Forelimb muscle (tissue), 1 donor: Measurements from ENCODE around the gene TLE5. TPM values are rescaled to one million over a fixed set of nuclear protein-coding genes. Genes with fewer than 3 reads are reported as not detected.

Source experiments
- DNase-seq: peaks from one replicate; pipeline ENCODE4 v3.0.0-alpha.2; 2013; ENCODE audit warnings: low read depth
- polyA plus RNA-seq: library from polyadenylated mRNA; unstranded; fragments of 120-200 nt; gene quantifications from one replicate; pipeline ENCODE4 v1.2.1, GENCODE V29; 2013; ENCODE audit not compliant: insufficient read length

The TLE5 gene, protein sequence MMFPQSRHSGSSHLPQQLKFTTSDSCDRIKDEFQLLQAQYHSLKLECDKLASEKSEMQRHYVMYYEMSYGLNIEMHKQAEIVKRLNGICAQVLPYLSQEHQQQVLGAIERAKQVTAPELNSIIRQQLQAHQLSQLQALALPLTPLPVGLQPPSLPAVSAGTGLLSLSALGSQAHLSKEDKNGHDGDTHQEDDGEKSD
- 800 TPM for polyA plus RNA-seq

DNA sequence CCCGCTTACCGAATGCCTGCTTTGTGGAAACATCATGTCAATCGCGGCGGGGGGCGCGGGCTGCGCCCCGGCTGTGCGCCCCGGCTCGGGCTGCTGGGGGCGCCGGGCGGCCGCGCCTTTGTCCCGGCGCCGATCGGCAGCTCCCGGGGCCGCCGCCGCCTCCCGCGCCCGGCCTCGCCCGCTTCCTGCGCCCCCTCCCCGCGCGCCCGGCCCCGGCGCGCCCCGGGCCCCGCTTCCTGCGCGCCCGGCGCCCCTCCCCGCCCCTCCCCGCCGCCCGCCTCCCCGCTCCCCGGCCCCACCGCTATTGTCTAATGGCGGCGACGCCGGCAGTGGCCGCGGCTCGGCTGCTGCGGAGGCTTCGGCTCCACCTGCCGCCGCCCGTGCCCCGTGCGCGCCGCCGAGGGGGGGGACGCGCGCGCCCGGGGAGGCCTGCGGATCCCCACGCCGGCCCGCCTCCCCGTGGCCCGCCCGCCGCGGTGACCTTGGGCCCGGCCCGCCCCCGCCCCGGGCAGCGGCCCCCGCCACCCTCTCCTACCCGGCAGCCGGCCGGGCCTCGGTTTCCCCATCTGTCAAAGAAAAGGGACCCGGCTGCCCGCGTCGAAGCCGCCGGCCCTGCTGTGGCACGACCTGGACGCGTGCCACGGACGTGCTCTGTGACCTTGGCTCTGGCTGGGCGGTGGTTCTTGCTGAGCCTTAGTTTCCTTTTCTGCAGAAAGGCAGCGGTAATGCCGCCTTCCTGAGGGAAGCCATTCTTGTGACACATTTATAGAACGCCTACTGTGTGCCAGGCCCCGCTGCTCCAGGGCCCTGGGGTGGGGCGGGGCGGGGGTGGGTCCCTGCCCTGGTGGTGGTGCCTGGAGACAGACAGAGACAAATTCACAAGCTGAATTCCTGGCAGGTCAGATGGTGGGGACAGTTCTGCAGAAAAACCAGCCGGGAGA is at the start of gene TLE5:
TSS of gene TLE5 (minus strand) at position 331 of the 941 bp plus-strand sequence. CDS start at position 36, 295 bp downstream.
- DNase-seq, result no peak

DNA sequence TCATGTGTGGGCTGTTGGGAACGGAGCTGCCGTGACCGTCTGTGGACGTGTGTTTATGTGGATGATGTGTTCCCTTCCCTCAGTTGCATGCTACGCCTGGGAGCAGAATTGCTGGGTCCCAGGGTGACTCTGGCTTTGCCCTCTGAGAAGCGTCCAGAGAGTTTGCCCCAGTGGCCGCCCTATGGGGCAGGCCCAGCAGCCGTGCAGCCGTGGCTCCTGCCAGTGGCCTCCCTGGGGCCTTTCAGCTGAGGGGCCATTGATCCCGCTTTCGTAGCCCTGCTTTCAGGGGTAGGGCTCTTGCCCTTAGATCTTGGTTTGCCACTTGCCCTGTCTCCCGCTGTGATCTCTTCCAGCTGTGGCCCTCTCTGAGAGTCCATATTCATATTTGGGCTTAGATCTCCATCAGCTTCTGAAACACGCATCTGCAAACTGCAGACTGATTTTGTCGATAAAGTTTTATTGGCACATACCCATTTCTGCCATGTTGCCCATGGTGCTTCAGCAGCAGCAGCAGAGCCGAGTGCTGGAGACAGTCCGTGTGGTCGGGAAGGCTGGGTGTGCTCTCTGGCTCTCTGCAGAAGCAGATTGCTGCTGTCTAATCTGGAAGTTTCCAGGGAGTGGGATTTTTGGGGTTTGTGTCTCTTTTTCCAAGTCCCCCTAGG is 49.4 kb upstream of the TLE5 start:
- no peak for DNase-seq

DNA sequence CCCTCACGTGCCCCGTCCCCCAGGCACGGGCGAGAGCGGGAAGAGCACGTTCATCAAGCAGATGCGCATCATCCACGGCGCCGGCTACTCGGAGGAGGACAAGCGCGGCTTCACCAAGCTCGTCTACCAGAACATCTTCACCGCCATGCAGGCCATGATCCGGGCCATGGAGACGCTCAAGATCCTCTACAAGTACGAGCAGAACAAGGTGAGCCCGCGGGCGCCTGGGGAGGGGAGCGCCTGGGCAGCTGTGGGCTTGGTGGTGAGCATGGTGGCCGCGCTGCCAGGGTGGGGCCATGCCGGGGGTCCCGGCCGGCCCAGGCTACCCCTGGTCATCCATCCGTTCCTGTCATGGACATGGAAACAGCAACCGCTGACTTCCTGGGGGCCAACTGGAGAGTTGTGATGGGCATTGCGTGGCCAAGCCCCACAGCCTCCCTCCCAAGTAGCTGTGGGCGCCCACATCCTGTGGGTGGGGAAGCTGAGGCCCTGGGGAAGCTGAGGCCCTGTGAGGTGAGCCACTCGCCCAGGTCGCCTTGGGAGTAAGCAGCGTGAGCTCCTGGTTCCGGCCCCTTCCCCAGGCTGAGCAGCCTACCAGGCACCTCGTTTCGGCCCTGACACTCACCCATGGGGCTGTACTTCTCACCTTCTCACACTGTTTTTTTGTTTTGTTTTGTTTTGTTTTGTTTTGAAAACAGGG is 48.0 kb upstream of the TLE5 start:
- no peak for DNase-seq

DNA sequence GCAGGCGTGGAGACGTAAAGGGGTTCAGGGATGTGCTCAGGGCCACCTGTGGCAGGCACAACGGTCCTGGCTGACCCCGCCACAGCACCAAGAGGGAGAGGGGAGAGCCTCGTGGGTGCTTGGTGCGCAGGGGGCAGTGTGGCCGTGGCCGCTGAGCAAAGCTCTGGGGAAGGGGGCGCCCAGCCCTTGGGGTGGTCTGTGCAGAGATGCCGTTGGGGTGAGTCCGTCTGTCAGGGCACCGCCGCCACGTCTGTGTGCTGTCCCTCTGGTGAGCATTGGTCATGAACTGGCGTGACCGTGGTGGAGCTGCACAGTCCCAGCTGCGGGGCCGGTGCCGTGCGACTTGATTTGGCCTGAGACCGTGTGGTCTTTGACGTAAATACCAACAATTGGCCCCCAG is 47.2 kb upstream of the TLE5 start:
- no peak for DNase-seq

DNA sequence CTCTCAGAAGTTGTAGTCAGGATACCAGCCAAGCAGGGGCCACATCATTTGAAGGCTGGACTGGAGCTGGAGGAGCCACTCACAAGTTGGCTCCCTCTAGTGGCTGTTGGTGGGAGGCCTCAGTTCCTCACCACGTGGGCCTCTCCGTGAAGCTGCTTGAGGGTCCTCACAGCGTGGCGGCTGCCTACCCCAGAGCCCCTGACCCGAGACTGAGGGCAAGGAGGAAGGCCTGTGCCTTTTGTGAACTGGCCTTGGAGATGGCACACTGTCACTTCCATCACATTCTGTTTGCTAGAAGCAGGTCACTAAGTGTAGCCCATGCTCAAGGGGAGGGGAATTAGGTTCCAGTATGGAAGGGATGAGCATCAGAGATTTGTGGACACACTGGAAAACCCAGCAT is 46.5 kb upstream of the TLE5 start:
- DNase-seq, result no peak

DNA sequence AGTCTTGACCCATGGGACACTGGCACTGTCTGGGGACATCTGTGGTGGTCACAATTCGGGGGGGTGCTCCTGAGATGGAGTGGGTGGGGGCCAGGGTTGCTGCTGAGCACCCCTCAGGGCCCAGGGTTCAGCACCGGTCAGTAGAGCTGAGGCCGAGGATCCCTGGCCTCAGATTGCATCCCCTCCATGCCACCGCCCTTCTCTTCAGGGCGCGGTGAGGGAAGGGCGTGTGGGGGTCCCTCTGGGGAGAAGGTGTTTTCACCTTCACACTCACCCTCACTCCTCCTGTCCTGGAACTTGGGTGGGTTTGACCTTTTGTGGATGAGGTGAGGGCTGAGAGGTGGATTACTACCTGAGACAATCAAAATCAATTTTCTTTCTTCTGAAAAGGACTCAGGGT is 45.4 kb upstream of the TLE5 start:
- no peak for DNase-seq

DNA sequence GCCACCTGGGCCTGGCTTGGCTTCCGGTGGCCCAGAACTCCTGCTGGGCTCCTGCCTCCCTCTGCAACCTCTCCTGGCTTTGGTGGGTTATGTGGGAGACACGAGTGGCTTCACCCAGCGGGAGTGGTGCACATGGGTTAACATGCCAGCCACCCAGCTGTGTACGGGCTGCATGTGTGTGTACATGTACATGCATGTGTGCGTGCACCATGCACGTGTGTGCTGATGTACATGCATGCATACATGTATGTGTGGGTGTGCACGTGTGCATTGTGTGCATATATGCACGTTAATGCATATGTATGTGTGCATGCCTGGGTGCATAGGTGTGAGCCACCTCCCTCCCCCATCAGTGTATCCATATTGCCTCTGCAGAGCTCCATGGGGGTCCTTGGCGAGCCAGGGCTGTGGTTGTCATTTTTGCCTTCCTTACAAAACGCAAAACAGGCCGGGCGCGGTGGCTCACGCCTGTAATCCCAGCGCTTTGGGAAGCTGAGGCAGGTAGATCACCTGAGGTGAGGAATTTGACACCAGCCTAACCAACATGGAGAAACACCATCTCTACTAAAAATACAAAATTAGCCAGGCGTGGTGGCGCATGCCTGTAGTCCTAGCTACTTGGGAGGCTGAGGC is 44.3 kb upstream of the TLE5 start:
- DNase-seq, result no peak

DNA sequence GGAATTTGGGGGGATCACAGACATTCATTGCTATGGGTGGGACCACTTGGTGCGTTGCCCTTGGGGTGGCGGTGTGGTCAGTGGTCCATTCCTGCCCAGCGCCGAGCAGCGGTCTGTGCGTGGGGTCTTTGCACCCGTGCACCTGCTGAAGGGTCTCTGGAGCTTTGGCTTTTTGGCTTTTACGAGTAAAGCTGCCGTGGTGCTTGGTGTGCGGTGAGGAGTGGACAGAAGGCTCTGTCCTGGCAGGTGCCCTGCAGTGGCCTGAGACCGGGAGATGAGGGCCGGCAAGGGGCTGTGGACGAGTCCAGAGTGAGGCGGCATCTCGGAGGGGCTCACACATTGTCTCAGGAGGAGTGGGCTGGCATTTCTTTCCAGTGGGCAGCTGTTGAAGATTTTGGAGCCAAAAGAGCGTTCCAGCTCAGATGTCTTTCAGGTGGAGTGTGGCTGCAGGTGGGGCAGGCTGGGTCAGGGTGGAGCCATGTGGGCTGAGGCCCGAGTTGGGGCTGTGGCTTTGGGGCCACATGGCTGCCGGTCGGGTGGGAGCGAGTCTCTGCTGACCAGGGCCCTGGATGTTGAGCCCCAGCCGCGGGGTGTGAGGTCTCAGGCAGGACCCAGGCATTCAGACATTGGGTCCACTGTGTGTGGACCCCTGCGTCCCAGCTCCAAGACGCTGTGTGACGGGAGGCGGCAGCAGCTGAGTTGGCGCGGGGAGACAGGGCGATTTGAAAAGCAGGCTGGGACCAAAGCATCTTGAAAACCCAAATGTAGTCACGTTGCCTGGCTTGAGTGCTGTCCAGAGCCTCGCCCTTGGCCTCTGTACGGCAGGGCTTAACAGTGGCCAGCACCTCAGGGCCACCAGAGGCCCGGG is 43.6 kb upstream of the TLE5 start:
- no peak for DNase-seq

DNA sequence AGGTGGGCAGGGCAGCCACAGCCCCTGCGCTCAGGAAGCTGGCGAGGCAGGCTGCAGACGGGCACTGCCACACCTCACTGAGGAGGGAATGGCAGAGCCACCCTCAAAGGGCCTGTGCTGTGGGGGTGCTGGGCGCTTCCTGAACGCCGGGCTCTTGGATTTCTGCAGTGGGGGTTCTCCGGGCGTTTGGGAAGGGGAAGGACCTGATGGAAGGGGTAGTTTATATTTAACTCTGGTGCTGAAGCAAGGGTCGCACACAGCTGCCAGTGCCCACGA is 42.4 kb upstream of the TLE5 start:
- no peak for DNase-seq

DNA sequence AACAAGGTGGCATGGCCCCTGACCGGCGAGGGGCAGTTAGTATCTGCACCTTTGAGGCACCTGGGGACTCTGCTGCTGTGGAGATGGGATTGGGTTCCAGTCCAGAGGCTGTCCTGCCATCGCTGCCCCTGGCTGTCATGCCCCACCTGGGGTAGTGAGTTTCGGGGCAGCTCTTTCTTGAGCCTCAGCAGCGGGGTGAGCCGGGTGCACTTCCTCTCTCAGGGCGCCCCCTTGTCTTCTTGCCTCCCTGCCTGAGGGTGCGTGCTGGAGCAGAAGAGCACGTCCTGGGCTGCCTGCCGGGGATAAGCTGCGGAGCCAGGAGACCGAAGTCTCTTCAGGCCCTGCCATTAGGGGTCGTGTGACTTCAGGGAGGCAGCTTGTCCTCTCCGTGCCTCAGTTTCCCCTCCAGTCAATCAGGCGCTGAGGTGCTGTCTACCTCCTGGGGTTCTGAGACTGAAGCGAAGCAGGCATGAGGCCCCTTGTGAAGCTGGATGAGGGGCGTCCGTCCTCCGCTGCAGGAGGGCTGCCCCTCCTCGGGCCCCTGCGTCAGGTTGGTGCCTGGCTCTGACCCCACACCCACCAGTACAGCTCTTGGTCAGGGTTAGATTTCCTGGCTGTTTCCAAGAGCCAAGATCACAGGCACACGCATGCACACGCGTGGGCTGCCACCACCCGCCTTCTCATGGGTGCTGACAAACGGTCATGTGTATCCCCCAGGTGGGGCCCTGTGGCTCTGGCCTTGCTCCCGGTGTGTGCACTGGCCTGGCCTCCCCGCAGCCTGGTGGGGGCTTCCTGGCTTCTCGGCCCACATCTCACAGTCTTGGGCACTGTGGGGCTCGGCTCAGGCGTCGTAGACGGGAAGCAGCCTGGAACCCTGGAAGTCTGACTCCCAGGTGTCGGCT is 40.2 kb upstream of the TLE5 start:
- no peak for DNase-seq

DNA sequence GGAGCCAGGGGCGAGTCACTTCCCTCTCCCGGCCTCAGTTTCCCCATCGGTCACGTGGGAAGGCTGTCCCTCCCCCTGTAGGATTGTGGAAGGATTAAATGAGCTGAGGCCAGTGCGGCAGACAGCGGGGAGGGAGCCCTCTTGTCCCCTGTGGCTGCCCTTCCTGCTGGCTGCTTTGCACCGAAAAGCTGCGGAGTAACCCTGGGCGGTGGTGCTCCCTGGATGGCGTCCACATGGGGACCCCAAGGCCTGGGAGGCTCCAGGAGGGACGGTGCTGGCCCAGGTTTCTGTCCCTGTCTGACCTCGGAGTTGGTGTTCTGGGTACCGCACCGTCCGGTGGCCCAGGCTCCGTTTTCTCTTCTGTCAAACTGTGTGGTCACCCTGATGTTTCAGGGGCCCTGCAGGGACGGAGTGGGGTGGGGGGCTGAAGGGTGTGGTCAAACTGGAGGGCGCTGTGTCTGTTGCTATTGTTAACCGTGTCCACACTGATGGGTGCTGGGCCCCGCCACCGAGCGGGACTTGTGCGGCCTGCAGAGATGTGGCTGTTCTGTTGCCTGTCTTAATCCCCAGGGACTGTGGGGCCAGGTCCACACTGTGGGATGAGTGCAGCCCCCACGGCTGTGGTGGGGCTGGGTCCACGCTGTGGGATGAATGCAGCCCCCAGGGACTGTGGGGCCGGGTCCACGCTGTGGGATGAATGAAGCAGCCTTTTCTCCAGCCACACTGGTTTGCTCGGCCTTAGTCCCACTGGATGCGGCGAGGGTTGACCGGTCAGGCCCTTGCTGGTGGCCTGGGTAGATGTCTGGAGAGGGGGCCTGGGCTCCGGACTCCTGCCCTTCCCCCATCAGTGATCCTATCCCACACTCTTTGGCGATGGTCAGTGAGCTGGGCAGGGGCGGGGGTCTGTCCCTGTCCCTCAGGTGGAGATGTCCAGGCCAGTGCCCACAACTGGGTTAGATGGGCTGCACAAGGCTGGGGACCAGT is 38.7 kb upstream of the TLE5 start:
- DNase-seq, result no peak

DNA sequence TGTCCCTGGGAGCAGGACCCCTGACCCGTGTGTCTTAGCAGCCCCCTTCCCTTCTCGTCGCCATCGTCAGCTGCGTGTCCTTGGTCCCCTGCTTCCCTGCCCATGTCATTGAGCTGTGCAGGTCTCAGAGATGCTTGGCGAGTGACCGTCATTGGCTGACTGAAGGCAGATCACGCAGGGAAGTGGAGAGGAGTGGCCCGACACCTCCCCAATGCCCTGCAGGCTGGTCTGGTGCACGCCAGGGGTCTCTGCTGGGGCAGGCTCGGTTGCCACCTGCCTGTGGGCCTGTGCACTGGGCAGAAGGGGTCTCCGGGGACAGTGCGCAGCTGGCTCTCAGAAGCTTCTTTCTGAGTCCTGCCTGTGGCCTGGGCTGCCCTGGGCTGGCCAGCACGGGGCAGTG is 38.0 kb upstream of the TLE5 start:
- DNase-seq, result no peak

DNA sequence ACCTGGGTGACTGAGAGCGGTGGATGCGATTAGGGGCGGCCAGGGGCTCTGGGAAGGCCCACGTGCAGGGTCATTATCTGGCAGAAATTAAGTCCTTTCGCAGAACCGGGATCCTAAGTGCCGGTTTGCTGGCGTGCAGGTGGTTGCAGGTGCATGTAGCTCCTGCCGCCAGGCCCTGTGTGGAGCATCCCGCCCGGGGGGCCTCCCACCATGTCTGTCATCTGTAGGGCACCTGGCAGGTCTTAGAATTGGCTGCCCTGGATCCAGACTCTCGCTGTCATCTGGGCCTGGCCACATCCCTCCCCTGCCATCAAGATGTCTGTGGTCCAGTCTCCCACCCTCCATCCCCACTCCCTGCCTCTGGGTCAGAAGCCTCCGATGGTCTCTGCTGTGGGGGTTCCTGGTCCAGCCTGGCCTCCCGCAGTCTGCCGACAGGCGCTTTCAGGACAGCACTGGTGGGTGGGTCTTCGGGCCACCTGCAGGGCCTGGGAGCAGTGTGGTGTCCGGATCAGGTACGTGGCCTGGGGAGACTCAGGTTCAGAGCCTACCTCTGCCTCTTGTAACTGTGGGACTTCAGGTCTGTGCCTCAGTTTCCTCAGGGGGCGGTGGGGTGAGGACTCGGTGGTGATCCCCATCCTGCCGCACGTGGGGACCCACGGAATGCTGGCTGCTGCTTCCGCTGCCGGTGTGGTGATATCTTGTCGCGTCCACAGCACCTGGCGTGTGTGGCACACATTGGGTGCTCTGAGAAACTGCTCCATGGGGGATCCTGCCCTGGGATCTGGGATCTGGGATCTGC is 37.3 kb upstream of the TLE5 start:
- no peak for DNase-seq

DNA sequence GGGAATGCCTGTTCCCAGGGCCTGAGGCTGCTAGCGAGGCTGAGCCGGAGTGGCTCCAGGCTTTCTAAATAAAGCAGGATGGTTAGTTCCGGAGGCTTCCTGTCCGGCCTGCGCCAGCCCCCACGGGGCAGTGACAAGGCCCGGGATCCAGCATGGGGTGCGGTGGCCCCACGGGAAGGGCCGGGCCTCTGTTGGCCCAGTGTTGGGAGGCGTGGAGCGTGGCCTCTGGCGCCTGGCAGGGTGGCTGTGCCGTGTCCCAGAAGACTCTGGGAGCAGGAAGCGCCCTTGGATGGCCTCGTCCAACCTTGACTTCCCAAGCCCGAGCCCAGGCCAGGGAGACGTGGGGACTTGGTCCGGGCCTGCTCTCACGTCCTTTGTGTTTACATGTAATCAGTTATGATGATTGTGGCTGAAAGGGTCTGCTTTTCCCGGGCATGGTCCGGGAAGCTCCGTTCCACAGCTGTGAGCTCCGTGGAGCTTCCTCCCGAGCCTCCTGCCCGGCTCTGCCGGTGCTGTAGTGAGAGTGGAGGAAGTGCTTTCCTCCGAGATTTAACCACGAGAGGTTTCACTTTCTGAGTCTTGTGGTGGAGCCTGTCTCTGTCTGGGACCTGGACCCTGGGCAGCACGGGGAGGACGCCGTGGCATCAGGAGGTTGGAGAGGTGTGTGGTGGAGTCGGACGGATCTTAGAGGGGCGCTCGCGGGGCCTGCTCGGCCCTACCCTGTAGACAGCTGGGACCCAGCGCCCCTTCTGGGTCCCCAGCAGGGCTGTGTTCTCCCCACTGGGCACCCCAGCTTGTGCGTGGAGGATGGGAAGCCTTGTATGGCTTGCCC is 36.4 kb upstream of the TLE5 start:
- no peak for DNase-seq

DNA sequence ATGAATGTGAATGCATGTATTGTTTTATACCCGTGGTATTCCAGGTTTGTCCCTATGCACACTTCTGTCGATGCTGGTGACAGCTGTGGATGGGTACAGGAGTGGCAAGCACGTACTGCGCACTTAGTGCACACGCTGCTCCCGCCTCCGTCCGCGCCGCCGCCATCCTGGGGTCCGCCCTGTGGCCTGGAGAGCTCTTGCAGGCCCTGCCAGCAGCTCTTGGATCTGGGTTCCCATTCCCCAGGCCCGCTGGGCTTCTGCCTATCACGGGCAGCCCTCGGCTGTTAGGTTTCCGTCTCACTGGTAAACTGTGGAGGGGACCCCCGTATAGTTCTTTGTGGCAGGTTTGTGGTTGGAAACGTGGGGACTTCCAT is 35.8 kb upstream of the TLE5 start:
- no peak for DNase-seq

DNA sequence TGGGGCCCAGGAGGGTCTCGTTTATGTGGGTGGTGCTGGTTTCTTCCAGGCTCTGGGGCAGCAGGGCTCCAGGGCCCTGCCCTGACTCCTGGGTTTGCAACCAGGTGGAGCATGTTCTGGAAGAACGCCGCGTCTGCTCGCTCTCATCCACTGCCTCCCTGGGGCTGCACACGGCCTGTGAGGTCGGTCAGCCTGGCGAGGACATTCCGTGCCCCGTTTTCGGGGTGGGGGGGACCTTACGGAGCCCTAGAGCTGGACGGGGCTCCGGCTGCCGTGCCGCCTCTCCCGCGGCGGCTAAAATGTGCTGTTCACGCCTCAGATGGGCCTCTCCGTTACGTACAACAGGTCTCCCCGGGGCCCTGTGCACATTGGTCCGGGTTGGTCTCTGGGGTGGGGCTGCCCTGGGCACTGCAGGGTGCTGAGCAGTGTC is 35.2 kb upstream of the TLE5 start:
- no peak for DNase-seq

DNA sequence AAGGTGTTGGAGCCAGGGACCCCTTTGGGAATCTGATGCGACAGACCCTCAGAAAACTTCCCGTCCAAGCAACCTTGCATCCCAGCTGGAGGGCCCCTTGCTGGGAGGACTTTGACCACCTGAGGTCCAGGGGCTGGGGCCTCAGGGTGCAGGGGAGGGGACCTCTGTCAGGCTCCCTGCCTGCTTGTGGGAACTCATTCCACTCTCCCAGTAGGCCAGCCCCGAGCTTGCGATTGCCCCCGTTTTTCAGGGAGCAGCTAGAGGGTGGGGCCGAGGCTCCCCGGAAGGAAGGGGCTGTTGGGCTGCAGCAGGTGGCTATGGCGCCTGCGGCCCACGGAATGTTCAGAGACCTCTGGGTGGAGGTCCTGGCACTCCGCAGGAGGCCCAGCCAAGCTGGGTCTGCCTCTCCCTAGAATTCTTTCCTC is 34.6 kb upstream of the TLE5 start:
- DNase-seq, result no peak
